Measurements from ENCODE around the gene NEMP2.

NEMP2 gene

DNA sequence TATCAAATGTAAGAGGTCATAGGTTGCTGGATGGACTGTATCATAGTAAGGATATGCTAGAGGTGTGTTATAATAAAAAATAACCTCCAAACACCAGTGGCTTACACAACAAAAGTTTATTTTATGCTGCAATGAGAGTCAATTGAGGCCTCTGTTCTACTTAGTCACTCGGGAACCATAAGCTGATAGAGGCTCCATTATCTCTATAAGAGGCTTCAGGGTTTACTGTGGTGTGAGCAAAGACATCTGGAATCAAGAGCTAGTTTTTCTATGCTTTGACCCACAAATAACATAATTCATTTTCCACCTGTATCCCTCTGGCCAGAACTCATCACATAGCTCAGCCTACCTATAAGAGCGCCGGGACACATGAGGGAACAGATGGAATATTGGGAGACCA is 47.5 kb upstream of the NEMP2 start:
- no peaks in the 10 kb centered on the region for H3K79me2 ChIP-seq (ENCODE audit: insufficient read depth, low read depth)
- H3K9ac ChIP-seq, result no peak overlapping the region
- H3K4me3 ChIP-seq (IDR thresholded peaks at IDR 0.05; ENCODE audit: insufficient read depth, low read depth, low read length), result no peak overlapping the region
- no peak overlapping the region for H2AFZ ChIP-seq (ENCODE audit: low read depth)
- H3K27me3 ChIP-seq (ENCODE audit: insufficient read depth, low read depth), result no peaks in the 10 kb centered on the region
- TF ChIP-seq, protein P1, sequence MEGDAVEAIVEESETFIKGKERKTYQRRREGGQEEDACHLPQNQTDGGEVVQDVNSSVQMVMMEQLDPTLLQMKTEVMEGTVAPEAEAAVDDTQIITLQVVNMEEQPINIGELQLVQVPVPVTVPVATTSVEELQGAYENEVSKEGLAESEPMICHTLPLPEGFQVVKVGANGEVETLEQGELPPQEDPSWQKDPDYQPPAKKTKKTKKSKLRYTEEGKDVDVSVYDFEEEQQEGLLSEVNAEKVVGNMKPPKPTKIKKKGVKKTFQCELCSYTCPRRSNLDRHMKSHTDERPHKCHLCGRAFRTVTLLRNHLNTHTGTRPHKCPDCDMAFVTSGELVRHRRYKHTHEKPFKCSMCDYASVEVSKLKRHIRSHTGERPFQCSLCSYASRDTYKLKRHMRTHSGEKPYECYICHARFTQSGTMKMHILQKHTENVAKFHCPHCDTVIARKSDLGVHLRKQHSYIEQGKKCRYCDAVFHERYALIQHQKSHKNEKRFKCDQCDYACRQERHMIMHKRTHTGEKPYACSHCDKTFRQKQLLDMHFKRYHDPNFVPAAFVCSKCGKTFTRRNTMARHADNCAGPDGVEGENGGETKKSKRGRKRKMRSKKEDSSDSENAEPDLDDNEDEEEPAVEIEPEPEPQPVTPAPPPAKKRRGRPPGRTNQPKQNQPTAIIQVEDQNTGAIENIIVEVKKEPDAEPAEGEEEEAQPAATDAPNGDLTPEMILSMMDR (conservative IDR thresholded peaks at IDR 0.05; ENCODE audit: low read depth, low read length), result no peak
- H3K27ac ChIP-seq, result no peak overlapping the region
- H4K20me1 ChIP-seq (ENCODE audit: insufficient read depth), result no peaks in the 10 kb centered on the region
- no peaks in the 10 kb centered on the region for H3K36me3 ChIP-seq (ENCODE audit: insufficient read depth)
- H3K4me2 ChIP-seq, result no peak overlapping the region
- H3K4me1 ChIP-seq (ENCODE audit: low read depth, poor library complexity, severe bottlenecking), result no peaks in the 10 kb centered on the region

DNA sequence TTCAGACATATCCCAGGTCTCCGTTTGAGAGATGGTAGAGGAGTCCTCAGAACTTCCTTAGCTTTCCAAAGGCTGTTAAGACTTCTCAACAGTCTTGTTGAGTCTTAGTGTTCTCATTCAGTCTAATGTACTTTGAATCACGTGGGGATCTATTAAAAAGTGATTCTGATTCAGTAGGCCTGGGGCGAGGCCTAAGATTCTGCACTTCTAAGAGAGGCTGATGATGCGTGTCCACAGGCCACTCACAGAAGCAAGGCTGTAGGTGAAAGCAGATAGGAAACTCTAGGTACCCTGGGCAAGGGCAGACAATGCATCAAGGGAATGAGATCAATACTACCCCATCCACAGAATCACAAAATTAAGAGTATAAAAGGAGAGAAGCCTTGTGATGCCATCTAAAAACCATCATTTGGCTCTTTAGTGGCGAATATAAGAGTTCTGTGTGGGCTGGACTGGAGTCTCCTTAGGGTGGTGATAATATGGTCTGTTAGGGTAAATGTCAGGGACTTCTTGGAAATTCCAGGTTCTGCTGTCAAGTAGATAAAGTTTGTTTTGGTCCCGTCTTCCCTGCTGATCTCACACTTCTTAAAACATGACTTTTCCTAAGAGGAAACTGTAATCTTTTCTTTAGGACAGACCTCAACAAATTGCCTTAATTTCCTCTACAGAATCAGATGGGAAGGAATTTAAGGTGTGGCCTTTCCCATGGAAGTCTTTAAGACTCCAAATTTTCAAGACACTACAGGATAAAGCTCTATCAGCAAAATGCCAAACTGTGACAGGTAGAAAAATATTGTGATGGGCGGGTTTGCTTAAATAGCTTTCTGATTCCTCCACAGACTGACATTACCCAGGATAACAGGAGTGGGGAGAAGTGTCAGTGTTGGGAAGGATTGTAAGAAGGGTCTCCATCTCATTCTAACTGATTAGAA is 45.7 kb upstream of the NEMP2 start:
- no peak overlapping the region for H3K9ac ChIP-seq

DNA sequence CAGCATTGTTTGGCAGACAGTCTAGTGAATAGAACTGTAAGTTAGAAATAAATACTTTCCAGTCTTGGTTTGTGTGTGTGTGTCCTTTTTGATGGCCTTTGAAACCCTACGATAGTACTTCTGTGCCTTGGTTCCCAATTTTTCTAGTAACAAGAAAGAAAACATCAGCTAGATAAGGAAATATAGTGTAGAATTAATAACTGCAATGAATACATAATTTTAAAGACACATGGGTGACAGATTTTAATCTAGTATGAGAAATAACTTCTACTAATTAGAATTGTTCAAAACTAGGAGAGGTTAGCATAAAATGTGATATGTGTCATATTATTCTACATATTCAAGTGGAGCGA is 44.5 kb upstream of the NEMP2 start:
- Histone ChIP-seq H3K4me3 (IDR thresholded peaks at IDR 0.05; ENCODE audit: insufficient read depth, low read depth, low read length) (no peak overlapping the region), H3K36me3 (ENCODE audit: insufficient read depth) (no peaks in the 10 kb centered on the region), H3K27ac (no peak overlapping the region), H3K4me1 (ENCODE audit: low read depth, poor library complexity, severe bottlenecking) (no peaks in the 10 kb centered on the region), H3K79me2 (ENCODE audit: insufficient read depth, low read depth) (no peaks in the 10 kb centered on the region), H3K27me3 (ENCODE audit: insufficient read depth, low read depth) (no peaks in the 10 kb centered on the region), H3K4me2 (no peak overlapping the region), H2AFZ (ENCODE audit: low read depth) (no peak overlapping the region), H3K9ac (no peak overlapping the region), H4K20me1 (ENCODE audit: insufficient read depth) (no peaks in the 10 kb centered on the region)
- TF ChIP-seq, protein P1 (conservative IDR thresholded peaks at IDR 0.05; ENCODE audit: low read depth, low read length), result no peak

More for the DNA sequence above, 45.7 kb upstream of the NEMP2 start:
- Histone ChIP-seq H3K36me3 (ENCODE audit: insufficient read depth) (no peaks in the 10 kb centered on the region), H3K4me1 (ENCODE audit: low read depth, poor library complexity, severe bottlenecking) (no peaks in the 10 kb centered on the region), H3K4me3 (IDR thresholded peaks at IDR 0.05; ENCODE audit: insufficient read depth, low read depth, low read length) (no peak overlapping the region), H4K20me1 (ENCODE audit: insufficient read depth) (no peaks in the 10 kb centered on the region), H3K4me2 (no peak overlapping the region), H3K27ac (no peak overlapping the region), H3K27me3 (ENCODE audit: insufficient read depth, low read depth) (no peaks in the 10 kb centered on the region), H2AFZ (ENCODE audit: low read depth) (no peak overlapping the region), H3K79me2 (ENCODE audit: insufficient read depth, low read depth) (no peaks in the 10 kb centered on the region)
- TF ChIP-seq, protein P1 (conservative IDR thresholded peaks at IDR 0.05; ENCODE audit: low read depth, low read length), result no peak

DNA sequence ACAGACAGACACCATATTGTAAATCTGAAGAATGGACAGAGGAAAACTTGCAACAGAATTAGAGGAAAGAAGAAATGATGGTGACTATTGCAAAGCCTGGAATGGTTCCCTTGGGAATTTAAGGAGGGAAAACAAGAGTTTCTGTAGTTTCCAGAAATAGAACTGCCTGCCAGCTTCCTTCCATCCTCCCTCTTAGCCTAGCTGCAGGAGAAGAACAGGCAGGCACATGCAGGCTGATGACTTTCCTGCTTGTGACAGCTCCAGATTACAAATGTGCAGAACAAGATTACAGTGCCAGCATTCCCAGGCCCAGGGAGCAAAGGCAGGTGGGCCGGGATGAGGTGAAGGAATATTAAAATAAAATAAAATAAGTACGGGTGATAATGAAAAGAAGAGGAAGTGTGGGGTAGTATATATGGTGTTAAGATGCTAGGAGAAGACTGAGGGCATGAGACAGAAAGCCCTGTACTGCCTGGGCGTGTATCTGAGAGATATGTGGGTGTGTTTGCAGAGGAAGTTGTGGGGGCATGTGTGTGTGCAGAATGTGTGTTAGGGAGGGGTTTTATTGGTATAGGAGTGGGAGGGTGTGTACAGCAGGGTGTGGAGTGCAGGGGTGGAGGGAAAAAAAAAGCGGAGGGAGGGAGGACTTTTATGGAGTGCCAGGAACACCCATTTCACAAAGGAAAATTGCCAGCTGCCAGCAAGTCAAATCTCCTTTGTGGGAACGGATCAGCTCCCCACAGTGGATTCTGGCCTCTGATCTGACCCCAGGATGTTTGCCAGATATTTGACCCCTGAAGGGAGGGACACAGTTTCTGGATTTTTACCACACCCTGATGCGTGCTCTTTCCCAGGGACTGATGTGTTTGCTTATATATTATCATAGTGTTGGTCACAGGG is 43.9 kb upstream of the NEMP2 start:
- Histone ChIP-seq H3K79me2 (ENCODE audit: insufficient read depth, low read depth) (no peaks in the 10 kb centered on the region), H3K4me2 (no peak overlapping the region), H3K27ac (no peak overlapping the region), H3K9ac (no peak overlapping the region), H3K27me3 (ENCODE audit: insufficient read depth, low read depth) (no peaks in the 10 kb centered on the region), H4K20me1 (ENCODE audit: insufficient read depth) (no peaks in the 10 kb centered on the region), H3K36me3 (ENCODE audit: insufficient read depth) (no peaks in the 10 kb centered on the region), H3K4me3 (IDR thresholded peaks at IDR 0.05; ENCODE audit: insufficient read depth, low read depth, low read length) (no peak overlapping the region), H3K4me1 (ENCODE audit: low read depth, poor library complexity, severe bottlenecking) (no peaks in the 10 kb centered on the region), H2AFZ (ENCODE audit: low read depth) (no peak overlapping the region)
- TF ChIP-seq, protein P1 (conservative IDR thresholded peaks at IDR 0.05; ENCODE audit: low read depth, low read length), result no peak
